GM19099 (cell line): ENCODE measurements around the gene FBN2.

Experiments used
- POLR2A ChIP-seq: IDR thresholded peaks from 3 replicates; pipeline ENCODE4 v1.6.1; 2011; ENCODE audit warnings: low read depth; ENCODE audit not compliant: insufficient read length; ENCODE audit errors: extremely low read depth

Gene FBN2

GRCh38 chr5:128254789-128255188 is 283.3 kb downstream of the FBN2 start:
- no peak for TF ChIP-seq POLR2A

GRCh38 chr5:128253880-128254279 is 284.2 kb downstream of the FBN2 start:
- TF ChIP-seq POLR2A: no peak

- TF ChIP-seq POLR2A: no peak
Observed at GRCh38 chr5:128253161-128253560, 284.9 kb downstream of the FBN2 start.

GRCh38 chr5:128252756-128253155 is 285.3 kb downstream of the FBN2 start:
- no peak for TF ChIP-seq POLR2A

GRCh38 chr5:128252196-128252595 is 285.8 kb downstream of the FBN2 start:
- no peak for TF ChIP-seq POLR2A

GRCh38 chr5:128245974-128246373 is 292.1 kb downstream of the FBN2 start:
- TF ChIP-seq POLR2A: no peak

GRCh38 chr5:128243958-128244582 is 294.0 kb downstream of the FBN2 start:
- TF ChIP-seq POLR2A: no peak

- no peak for TF ChIP-seq POLR2A
Observed at GRCh38 chr5:128241051-128241695, 296.9 kb downstream of the FBN2 start.

GRCh38 chr5:128237546-128237945 is 300.5 kb downstream of the FBN2 start:
- no peak for TF ChIP-seq POLR2A

GRCh38 chr5:128237000-128237399 is 301.0 kb downstream of the FBN2 start:
- TF ChIP-seq POLR2A: no peak

GRCh38 chr5:128236334-128236733 is 301.7 kb downstream of the FBN2 start:
- no peak for TF ChIP-seq POLR2A

- no peak for TF ChIP-seq POLR2A
Observed at GRCh38 chr5:128234928-128235641, 303.0 kb downstream of the FBN2 start.

- TF ChIP-seq POLR2A: no peak
Observed at GRCh38 chr5:128228521-128228920, 309.5 kb downstream of the FBN2 start.

- TF ChIP-seq POLR2A: no peak
Observed at GRCh38 chr5:128228008-128228407, 310.0 kb downstream of the FBN2 start.

- TF ChIP-seq POLR2A: no peak
Observed at GRCh38 chr5:128225245-128226030, 312.6 kb downstream of the FBN2 start.
